ENCODE measurements around the gene C4BPA.

DNA sequence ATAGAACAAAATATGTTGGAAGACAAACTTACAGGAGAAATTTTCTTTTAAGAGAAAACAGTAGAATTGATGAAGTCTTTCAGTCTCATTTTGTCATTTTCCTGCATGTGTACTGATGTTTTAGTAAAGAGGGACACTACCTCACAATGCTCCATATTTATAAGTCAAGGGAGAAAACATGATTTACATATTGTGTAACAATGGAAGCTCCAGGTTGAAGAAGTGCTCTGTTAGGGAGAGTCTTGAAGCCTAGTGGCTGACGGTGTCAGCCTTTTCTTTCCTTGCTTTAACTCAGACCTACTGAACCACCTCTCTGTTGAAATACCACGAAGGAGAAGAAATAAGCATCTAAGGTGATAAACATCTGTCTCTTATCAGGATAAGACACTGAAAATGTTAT, 75.0 kb downstream of the C4BPA start:
- TF ChIP-seq, protein P1, sequence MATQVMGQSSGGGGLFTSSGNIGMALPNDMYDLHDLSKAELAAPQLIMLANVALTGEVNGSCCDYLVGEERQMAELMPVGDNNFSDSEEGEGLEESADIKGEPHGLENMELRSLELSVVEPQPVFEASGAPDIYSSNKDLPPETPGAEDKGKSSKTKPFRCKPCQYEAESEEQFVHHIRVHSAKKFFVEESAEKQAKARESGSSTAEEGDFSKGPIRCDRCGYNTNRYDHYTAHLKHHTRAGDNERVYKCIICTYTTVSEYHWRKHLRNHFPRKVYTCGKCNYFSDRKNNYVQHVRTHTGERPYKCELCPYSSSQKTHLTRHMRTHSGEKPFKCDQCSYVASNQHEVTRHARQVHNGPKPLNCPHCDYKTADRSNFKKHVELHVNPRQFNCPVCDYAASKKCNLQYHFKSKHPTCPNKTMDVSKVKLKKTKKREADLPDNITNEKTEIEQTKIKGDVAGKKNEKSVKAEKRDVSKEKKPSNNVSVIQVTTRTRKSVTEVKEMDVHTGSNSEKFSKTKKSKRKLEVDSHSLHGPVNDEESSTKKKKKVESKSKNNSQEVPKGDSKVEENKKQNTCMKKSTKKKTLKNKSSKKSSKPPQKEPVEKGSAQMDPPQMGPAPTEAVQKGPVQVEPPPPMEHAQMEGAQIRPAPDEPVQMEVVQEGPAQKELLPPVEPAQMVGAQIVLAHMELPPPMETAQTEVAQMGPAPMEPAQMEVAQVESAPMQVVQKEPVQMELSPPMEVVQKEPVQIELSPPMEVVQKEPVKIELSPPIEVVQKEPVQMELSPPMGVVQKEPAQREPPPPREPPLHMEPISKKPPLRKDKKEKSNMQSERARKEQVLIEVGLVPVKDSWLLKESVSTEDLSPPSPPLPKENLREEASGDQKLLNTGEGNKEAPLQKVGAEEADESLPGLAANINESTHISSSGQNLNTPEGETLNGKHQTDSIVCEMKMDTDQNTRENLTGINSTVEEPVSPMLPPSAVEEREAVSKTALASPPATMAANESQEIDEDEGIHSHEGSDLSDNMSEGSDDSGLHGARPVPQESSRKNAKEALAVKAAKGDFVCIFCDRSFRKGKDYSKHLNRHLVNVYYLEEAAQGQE (IDR thresholded peaks at IDR 0.05): no peak
- TF ChIP-seq, protein P2, sequence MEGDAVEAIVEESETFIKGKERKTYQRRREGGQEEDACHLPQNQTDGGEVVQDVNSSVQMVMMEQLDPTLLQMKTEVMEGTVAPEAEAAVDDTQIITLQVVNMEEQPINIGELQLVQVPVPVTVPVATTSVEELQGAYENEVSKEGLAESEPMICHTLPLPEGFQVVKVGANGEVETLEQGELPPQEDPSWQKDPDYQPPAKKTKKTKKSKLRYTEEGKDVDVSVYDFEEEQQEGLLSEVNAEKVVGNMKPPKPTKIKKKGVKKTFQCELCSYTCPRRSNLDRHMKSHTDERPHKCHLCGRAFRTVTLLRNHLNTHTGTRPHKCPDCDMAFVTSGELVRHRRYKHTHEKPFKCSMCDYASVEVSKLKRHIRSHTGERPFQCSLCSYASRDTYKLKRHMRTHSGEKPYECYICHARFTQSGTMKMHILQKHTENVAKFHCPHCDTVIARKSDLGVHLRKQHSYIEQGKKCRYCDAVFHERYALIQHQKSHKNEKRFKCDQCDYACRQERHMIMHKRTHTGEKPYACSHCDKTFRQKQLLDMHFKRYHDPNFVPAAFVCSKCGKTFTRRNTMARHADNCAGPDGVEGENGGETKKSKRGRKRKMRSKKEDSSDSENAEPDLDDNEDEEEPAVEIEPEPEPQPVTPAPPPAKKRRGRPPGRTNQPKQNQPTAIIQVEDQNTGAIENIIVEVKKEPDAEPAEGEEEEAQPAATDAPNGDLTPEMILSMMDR (IDR thresholded peaks at IDR 0.05; ENCODE audit: low read depth, low read length, missing input control): no peak
- TF ChIP-seq, protein P3, sequence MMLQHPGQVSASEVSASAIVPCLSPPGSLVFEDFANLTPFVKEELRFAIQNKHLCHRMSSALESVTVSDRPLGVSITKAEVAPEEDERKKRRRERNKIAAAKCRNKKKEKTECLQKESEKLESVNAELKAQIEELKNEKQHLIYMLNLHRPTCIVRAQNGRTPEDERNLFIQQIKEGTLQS (IDR thresholded peaks at IDR 0.05): no peak
- no peak for TF ChIP-seq YY1 (IDR thresholded peaks at IDR 0.05)
- no peak for TF ChIP-seq TAF1 (conservative IDR thresholded peaks at IDR 0.05)
- TF ChIP-seq GABPA (IDR thresholded peaks at IDR 0.05 in 1 of 2, conservative IDR thresholded peaks at IDR 0.05 in 1 of 2): no peak
- TF ChIP-seq RAD21 (IDR thresholded peaks at IDR 0.05): no peak
- no peak for TF ChIP-seq NR2F2 (IDR thresholded peaks at IDR 0.05)
- TF ChIP-seq, protein P4, sequence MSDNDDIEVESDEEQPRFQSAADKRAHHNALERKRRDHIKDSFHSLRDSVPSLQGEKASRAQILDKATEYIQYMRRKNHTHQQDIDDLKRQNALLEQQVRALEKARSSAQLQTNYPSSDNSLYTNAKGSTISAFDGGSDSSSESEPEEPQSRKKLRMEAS (IDR thresholded peaks at IDR 0.05): no peak
- no peak for TF ChIP-seq RXRA (IDR thresholded peaks at IDR 0.05)
- TF ChIP-seq SP1 (IDR thresholded peaks at IDR 0.05): no peak
- no peak for TF ChIP-seq JUND (IDR thresholded peaks at IDR 0.05)

Data from liver (tissue), 3 donors.